Measurements from ENCODE around the gene NTRK2. TPM values are rescaled to one million over a fixed set of nuclear protein-coding genes. Genes with fewer than 3 reads are reported as not detected.

Gene NTRK2
- under 0.01 TPM in 1 of 2 replicates, not detected in the other for total RNA-seq

DNA sequence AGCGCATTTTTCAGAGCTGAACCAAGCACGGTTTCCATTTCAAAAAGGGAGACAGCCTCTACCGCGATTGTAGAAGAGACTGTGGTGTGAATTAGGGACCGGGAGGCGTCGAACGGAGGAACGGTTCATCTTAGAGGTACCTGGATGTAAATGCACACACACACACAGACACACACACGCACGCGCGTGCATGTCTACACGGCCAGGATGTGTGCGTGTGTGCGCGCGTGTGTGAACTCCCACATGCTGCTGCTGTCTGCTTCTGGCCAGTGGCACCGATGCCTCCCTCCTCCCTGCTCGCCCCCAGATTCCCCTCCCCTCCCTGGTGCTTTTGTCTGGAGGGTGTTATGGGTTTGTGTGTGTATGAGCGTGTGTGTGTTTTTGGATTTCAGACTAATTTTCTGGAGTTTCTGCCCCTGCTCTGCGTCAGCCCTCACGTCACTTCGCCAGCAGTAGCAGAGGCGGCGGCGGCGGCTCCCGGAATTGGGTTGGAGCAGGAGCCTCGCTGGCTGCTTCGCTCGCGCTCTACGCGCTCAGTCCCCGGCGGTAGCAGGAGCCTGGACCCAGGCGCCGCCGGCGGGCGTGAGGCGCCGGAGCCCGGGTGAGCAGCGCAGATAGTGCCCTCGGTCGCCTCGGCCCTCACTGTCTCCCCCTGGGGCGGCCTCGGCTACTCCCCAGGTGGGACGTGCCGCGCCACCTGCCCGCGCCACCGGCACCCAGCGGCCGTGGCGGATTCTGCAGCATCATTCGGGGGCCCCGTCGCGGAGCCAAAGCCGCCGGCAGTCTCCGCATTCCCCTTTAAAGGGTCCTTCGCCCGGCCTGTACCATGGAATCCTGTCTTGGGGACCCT lies at the start of gene NTRK2:
TSS of gene NTRK2 (plus strand) at position 442 of the 850 bp plus-strand sequence. CDS start 1,020 bp downstream, outside the sequence.

